Measurements from ENCODE around the gene B4GALT5.

The B4GALT5 gene

GRCh38 chr20:49657118-49657901, 56.4 kb downstream of the B4GALT5 start:
- TF ChIP-seq, protein P1, sequence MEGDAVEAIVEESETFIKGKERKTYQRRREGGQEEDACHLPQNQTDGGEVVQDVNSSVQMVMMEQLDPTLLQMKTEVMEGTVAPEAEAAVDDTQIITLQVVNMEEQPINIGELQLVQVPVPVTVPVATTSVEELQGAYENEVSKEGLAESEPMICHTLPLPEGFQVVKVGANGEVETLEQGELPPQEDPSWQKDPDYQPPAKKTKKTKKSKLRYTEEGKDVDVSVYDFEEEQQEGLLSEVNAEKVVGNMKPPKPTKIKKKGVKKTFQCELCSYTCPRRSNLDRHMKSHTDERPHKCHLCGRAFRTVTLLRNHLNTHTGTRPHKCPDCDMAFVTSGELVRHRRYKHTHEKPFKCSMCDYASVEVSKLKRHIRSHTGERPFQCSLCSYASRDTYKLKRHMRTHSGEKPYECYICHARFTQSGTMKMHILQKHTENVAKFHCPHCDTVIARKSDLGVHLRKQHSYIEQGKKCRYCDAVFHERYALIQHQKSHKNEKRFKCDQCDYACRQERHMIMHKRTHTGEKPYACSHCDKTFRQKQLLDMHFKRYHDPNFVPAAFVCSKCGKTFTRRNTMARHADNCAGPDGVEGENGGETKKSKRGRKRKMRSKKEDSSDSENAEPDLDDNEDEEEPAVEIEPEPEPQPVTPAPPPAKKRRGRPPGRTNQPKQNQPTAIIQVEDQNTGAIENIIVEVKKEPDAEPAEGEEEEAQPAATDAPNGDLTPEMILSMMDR (IDR thresholded peaks at IDR 0.05; ENCODE audit: insufficient read depth, low read depth, low read length, missing control alignments), result no peak
- no peak for DNase-seq (ENCODE audit: low read depth)
- H3K4me3 ChIP-seq (ENCODE audit: low read depth, low read length), result no peak overlapping the region

DNA sequence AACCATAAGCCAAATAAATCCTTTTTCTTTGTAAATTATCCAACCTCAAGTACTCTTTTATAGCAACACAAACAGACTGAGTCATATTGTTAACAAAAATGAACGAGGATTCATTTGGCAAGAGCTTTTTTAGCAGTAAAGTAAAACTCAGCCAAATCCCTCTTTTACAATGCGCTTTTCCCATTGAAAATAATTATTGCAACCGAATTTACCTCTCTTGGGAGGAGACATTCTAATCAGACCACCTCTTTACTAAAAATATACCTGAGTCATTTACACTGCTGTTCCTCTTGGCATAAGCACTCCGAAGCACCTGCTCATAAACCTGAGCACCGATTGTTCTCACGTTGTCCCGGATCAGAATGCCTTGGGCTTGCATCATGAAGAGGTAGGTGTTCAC, 57.4 kb downstream of the B4GALT5 start:
- DNase-seq (ENCODE audit: low read depth), result no peak
- H3K4me3 ChIP-seq (ENCODE audit: low read depth, low read length), result no peak overlapping the region
- TF ChIP-seq, protein P1 (IDR thresholded peaks at IDR 0.05; ENCODE audit: insufficient read depth, low read depth, low read length, missing control alignments), result no peak

- no peak for DNase-seq (ENCODE audit: low read depth)
- no peak overlapping the region for H3K4me3 ChIP-seq (ENCODE audit: low read depth, low read length)
- TF ChIP-seq, protein P1 (IDR thresholded peaks at IDR 0.05; ENCODE audit: insufficient read depth, low read depth, low read length, missing control alignments), result no peak
Measured at GRCh38 chr20:49653925-49654434, 59.7 kb downstream of the B4GALT5 start.

DNA sequence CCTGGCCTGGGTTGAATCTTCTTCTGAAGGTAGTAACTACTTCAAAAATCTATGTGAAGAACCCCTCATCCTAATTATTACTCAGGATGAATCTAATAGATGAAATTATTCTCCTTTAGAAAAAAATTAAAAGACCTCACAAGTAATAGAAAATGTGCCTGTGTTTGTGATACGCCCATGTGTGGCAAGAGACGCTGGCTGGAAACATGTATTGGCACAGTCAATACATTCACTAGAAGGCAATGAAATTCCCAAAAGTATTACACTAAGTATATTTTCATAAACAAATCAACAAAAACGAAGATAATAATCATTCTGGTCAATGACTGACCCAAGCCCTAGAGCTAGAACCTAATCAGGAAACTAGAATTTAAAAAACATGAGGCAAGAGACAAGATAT, 64.0 kb downstream of the B4GALT5 start:
- no peak for DNase-seq (ENCODE audit: low read depth)
- TF ChIP-seq, protein P1 (IDR thresholded peaks at IDR 0.05; ENCODE audit: insufficient read depth, low read depth, low read length, missing control alignments), result no peak
- H3K4me3 ChIP-seq (ENCODE audit: low read depth, low read length), result no peak overlapping the region

GRCh38 chr20:49647550-49647949, 66.1 kb downstream of the B4GALT5 start:
- no peak for DNase-seq (ENCODE audit: low read depth)
- no peak overlapping the region for H3K4me3 ChIP-seq (ENCODE audit: low read depth, low read length)
- TF ChIP-seq, protein P1 (IDR thresholded peaks at IDR 0.05; ENCODE audit: insufficient read depth, low read depth, low read length, missing control alignments), result no peak

DNA sequence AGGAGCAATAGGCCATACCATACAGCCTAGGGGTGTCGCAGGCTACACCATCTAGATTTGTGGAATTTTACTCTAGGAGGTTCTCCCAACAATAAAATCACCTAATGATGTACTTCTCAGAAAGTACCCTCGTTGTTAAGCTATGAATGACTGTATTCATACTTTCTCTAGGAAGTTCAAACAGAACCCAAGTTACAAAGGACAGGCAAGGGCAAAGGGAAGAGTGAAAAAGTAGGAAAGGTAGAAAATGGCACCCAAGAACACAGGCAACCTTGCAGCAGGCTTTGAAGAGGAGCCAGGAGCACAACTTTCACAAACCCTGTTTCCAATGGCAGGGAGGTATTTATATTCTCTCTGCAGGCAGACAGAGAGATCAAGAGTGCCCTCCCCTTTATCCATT, 67.2 kb downstream of the B4GALT5 start:
- DNase-seq (ENCODE audit: low read depth), result no peak
- no peak overlapping the region for H3K4me3 ChIP-seq (ENCODE audit: low read depth, low read length)
- TF ChIP-seq, protein P1 (IDR thresholded peaks at IDR 0.05; ENCODE audit: insufficient read depth, low read depth, low read length, missing control alignments), result no peak

GRCh38 chr20:49646126-49646525, 67.6 kb downstream of the B4GALT5 start:
- no peak for DNase-seq (ENCODE audit: low read depth)
- no peak overlapping the region for H3K4me3 ChIP-seq (ENCODE audit: low read depth, low read length)
- TF ChIP-seq, protein P1 (IDR thresholded peaks at IDR 0.05; ENCODE audit: insufficient read depth, low read depth, low read length, missing control alignments), result no peak

Measured in GM12865 (cell line).